ENCODE results near the gene LMNA.

The LMNA gene

DNA sequence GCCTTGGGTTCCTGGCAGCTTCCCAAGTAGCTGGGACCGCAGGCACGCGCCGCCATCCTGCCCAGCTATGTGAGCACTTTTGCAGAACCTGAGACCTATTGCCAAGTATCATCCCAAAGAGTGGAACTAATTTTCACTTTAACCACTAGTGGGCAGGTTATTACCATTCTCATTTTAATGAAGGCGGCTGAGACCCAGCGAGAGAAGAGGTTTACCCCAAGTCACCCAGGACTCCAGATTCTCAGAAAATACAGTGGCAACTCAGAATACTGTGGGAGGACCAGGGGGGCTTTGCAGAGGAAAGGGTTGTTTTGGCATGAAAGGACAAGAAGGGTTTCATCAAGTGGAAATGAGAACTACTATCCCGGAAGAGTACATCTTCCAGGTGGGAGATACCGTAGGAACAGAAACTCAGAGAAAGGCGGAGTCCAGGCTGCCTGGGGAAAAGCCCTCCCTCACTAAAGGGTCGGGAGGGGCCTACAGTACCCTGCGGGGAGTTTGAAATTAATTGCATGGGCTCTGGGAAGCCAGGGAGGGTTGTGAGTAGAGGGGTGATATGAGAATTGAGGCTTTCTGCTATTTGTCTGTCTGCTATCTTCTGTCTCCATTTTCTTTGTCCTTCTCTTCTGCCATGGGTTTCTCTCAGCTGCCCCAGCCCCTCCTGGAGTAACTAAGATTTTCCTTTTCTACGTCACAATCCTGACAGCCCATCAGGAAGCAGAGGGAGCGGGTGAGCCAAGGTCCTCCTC is 31.7 kb downstream of the LMNA start:
- DNase-seq = no peak

DNA sequence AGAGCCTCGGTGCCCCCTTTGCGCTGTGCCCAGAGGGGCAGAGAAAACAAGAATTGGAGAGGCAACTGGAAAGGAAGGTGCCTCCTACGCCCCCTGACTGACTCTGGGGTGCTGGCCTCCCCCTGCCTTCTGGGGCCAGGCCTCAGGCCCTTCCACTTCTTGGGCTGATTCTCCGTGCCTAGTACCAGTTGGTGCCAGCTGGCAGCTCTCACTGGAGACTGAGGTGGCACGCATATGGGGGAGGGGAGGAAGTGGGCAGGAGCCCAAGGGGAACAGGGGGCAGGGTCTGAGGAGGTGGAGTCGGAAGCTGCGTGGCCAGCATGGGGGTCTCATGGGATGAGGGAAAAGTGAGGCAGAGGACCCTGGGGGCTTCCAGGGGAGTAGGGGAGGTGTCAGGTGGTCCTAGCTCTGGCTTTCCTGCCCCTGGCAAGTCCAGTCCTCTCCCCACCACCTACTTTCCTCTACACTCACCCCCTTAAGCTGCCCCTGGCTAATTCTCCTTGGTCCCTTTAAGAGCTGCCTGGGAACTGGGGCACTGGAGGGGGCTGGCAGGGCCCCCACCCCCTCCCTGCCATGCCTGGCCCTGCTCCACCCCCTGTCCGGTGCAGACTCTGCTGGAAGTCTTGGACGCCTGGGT is 32.4 kb downstream of the LMNA start:
- no peak for DNase-seq

DNA sequence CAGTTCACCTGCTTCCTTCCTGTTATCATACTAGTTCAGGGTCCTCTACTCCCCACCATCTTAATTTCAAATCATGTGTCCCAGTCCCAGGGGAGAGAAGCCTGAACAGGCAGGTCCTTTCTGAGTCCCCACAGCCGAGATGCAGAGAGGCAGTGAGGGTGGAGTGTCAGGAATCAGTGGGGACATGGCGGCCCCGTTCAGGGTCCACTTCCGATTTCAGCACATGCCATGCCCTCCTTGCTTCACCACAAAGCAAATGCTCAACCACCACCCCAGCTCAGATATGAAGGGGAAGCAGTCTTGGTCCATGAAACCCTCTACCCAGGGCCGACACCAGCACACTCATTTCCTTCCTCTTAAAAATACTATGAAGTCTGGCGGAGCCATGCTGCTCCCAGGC is 33.7 kb downstream of the LMNA start:
- no peak for DNase-seq

DNA sequence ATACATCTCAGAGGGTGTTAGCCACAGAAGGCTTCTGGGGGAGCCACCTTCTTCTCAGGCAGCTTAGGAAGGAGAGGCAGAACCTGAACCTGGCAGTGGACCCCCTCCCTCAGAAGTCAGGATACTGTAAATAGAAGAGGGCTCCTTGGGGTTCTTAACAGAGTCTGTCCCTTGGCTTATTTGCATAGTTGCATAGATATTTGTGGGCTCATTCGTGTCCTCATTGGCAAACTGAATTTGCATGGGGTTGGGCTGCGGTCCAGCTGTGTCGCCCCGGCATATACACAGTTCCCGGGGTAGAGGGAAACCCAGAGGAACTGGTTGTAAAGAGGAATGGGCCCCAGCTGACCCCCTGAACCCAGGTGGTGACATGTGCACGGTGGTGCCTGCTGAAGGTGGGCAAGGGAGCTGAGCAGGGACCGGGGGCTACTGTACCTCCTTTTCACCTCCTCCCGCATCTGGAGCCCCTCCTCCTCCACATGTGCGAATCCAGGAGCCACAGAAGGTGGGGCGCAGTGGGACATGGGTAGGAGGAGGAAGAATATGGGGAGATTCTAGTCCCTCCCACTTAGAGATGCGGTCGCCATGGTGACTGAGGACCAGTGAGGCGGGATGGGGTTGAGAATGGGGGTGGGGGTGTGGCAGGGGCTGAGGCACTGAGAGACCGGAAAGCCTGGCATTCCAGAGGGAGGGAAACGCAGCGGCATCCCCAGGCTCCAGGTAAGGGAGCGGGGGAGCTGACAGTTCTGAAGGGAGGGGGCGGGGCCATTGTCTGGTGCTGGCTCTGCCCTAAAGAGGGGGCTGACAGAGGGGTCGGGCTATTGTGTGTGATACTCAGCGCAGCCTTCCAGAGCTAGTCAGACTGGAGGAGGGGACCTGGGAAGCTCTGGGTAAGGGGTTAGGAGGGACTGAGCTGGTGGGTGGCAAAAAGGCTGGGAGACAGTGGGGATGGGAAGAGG is 35.1 kb downstream of the LMNA start:
- DNase-seq = no peak

DNA sequence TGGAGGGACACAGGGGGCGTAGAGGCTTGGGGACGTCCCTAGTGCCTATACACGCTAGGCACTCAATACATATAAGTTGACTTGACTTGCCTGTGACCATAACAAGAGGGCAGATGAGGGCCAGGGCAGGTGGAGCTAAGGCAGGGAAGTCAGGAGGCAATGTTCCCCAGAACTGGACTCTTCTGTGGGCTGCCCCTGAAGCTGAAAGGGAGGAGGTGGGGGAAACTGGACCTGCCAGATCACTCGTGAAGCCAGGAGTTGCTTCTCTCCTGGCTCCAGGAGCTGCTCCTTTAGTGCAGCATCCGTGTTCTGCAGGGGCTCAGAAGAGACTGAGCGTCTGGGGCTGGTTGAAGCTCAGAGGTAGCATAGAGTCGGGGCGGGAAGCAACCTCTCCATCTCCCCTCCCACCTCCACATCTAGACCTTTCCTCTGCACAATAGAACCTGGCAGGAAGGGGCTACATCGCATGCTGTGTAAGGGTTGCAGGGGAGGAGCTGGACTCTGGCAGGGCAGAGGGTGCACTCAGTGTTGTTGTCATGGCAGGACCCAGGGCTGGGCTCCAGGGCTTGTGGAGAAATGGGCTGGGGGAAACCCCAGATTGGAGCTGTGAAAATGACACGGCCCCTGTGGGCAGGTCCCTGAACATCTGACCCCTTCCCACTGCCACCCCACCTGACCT is 36.0 kb downstream of the LMNA start:
- DNase-seq = no peak

DNA sequence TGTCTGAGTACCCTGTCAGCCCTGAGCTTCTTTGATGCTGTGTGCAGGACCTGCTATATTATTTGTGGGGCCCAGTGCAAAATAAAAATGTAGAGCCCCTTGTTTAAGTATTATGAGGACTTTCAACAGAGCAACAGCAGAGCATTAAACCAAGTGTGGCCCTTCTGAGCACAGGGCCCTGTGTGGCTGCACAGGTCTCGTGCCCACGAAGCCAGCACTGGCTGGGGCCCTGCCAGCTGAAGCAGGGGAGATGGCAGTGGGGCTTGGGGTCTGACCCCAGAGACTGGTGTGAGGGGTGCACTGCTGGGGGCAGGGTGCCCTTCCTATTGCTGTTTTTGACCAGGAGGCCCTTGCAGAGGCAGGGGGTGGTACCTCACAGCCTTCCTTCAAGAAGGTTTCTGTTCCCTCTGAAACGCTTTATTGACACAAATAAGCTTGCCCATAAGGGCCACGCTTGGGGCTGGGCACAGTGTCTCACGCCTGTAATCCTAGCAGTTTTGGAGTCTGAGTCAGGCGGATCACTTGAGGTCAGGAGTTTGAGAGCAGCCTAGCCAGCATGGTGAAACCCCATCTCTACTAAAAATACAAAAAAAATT is 36.7 kb downstream of the LMNA start:
- no peak for DNase-seq

DNA sequence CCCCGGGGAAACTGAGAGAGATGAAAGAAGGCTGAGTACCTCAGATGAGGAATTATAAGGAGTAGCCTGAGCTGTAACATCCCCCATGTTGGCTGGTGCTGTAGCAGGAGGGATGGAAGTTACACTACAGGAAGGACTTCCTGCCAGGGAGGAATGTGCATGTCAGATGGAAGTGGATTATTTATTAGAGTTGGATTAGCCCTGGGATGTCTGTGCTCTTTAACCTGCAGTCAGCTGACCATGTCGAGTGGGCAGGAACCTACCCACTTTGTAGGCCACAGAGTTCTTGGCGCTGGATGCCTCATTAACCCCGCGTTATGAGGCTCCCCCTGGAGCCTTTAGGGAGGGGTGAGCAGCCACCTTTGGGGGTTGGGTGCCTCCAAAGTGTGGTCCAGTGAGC is 38.1 kb downstream of the LMNA start:
- no peak for DNase-seq

DNA sequence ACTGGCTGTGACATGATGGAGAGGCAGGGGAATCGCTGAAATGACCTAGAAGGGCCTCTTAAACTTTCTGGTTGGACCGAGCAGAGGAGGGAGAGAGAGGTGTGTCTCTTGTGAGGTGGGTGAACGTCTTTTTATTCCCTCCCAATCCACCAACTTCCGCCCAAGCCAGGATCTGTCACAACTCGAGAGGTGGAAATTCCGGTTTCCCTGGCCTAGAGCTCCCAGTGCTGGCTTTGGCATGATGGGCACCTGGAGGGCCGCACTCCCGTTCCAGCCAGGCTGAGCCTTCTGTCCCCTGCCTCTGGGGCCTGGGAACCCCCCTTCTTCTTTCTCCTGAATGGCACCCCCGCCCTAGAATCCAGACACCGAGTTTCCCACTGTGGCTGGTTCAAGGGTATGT is 38.9 kb downstream of the LMNA start, which contains the start of gene SEMA4A:
TSS of gene SEMA4A (plus strand) at position 224 of the 400 bp plus-strand sequence. CDS start 994 bp downstream, outside the sequence.
- no peak for DNase-seq

DNA sequence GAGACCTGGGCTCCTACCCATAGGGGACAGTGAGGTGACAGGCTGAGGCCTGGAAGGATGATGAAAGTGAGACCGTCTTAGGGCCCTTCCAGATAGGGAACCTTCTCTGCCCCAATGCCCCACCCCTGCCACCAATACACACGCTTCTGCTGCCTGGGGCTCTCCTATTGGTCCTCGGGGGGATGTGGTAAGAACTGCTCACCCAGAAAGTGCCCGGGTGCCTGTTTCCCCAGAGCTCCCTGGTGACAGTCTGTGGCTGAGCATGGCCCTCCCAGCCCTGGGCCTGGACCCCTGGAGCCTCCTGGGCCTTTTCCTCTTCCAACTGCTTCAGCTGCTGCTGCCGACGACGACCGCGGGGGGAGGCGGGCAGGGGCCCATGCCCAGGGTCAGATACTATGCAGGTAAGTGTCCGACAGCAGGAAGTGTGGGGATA is 39.8 kb downstream of the LMNA start:
- DNase-seq = no peak

DNA sequence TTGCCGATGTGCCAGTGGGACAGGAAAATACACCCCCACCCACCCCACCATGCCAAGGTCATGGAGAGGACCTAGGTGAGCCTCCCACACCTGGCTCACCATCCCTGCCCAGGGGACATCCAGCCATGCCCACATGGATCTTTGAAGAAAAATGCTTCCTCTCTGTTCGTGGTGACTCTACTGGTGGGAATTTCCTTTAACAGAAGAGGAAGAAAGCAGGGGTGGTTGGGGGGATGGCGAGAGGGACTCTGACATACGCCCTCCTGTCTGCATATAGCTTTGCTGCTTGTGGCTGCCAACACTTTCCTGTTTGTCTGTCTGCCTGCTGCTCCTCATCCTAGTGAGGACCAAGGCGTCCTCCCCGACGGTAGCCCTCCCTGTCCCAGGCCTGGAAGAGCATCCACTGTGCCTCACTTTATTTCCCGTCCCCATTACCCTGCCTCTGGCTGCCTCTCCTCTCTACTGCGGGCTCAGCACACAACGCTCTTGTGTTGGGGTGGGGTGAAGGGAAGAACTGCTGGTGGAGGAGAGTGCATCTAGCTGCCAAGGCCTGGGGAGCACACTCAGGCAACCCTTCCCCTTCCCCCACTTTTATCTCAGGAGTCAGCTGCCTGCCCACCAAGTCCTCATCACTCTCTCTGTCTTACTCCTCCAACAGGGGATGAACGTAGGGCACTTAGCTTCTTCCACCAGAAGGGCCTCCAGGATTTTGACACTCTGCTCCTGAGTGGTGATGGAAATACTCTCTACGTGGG is 41.4 kb downstream of the LMNA start:
- no peak for DNase-seq

DNA sequence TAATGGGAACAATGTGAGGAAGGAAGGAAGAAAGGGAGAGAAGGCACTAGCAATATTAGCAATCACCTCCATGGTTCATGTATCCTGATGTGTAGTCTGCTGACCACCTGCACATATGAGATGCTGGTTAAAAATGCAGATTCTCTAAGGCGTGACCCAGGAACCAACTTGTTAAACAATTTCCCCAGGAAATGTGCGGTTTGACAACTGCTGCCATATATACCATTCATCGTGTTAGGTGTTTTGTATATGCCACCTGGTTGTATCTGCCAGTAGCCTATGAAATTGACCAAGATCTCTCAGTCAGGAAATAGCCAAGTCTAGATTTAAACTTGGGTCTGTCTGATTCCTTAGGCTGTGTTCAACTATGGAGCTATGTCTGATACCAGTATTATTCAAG is 43.0 kb downstream of the LMNA start:
- no peak for DNase-seq

DNA sequence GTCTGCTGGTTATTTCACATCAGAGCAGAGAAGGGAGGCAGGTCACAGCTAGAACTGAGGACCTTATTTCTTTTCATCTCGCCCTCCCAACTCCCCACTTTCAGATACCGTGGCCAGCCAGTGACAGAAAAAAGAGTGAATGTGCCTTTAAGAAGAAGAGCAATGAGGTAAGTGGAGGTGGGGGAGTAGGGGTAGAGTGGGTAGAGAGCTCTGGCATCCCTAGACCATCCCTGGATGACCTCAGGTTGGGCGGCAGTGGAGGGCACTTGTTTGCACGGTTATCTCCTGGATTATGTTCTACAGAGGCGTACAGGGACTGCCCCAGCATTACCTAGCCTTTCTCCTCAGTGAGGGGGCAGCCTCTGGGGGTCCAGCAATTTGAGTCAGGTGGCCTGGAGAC is 43.5 kb downstream of the LMNA start:
- DNase-seq = no peak

DNA sequence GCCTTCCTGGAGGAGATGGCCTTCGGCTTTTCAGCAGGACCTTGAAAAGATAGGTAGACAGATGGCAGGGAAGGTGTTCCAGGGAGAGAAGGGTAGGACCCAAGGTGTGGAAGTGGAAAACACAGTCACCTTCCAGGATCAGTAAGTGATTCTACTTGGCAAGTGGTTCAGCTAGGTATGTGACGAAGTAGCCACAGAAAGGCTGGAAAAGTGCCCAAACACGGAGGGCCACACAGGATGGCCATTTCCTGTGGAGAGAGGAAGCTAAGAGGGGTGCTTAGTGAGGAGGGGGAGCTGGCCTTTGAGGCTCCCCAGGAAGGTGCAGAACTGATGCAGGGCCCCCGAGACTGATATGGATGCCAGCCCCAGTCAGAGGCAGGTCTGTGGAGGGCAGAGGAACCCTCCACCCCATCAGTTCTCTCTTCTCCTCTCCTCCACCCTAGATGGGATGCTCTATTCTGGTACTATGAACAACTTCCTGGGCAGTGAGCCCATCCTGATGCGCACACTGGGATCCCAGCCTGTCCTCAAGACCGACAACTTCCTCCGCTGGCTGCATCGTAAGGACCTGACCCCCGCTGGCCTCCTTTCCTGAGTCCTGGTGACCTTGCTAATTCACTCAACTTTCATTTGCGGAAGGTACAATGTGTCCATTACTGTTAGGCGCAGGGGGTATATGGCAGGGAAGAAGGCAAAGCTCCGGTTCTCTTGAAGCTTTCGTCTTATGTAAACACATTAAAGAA is 45.7 kb downstream of the LMNA start:
- DNase-seq = no peak

DNA sequence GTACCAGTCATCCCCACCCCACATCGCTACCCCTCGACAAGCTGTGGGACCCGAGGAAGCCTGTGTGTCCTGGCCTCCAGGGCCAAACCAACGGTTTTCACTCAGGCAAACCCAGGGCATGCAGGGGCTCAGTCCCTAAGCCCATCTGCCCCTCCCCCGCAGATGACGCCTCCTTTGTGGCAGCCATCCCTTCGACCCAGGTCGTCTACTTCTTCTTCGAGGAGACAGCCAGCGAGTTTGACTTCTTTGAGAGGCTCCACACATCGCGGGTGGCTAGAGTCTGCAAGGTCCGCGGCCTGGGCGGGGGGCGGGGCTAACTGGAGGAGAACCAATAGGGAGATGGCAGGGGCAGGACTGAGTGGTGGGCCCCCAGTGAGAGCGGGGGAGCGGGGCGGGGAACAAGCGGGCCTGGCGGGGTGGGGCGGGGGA is 46.2 kb downstream of the LMNA start:
- DNase-seq = peak; percentile 59

DNA sequence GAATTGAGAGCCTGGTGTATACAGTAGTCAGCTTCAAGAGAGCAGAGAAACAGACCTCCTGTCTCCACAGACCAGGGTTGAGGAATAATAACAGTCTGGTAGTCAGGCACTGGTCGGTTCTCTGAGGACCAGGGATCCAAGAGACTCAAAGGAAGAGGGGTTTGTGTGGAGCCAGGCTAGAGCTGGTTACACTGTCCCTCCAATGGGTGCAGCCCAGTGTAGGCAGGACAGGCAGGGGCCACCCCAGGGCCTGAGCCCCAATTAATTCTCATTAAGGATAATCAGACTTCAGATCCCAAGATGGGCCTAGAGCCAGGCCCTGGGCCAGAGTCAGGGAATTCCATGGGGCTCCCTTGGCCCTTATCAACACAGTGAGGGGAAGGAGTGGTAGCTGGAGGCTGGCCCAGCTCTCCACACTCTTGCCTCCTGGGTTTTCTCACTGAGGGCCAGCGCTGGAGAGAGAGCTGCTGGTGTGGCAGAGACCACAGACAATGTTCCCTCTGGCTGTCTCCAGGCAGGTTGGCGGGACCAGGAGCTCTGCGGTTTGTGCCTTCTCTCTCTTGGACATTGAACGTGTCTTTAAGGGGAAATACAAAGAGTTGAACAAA is 48.0 kb downstream of the LMNA start:
- DNase-seq = no peak

DNA sequence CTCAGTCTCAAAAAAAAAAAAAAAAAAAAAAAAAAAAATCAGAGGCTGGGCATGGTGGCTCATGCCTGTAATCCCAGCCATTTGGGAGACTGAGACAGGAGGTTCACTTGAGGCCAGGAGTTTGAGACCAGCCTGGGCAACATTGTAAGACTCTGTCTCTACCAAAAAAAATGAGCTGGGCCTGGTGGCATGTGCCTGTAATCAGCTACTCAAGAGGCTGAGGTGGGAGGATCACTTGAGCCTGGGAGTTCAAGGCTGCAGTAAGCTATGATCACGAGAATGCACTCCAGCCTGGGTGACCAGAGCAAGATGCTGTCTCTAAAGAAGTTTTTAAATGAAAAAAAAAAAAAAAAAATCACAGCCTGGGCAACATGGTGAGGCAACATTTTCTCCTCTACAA is 49.2 kb downstream of the LMNA start:
- no peak for DNase-seq

DNA sequence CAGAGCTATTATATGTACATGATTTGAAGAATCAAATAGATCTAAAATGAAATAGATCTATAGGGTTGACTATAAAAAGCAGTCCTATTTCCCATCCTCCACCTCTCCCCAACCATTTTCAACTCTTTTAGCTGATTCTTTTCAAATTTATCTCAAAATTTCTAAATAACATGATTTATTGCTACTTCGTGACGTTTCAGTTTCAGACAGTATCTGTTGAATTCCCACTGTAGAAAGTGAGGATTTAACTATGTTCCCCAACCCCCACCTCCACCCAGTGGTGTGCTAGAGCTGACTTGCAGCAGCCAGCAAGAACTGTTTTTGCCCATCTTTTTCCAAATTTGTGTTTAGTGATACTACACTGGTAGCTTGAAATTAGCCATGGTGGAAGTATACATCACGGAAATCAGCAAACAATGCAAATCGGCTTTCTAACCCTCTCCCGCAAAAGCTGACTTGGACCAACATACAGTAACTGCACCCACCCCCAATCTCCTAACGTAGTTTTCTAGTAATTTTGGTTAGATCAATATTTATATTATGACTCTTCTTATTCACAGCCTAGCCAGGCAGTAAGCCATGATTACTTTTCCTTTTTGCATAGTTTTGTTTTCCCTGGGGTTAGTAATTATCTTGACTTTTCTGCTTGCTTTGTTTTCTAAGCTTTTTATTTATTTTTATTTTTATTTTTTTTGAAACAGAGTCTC is 49.8 kb downstream of the LMNA start:
- no peak for DNase-seq

DNA sequence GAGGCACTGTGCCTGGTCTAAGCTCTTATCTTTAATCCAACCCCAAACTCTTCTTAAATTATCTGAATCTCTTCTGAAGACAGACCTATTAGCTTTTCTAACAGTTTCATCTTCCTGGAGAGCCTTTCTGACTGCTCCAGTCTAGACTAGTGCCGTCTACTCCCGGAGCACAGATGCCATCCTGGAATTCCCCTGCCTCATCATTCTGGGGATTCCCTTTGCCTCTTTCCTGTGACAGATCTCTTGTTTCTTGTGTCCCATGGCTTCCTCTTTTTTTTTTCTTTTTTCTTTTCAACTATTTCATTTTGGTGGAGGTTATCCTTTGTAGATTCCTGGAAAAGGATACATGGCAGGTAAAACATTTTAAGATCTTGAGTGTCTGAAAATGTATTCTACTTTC is 50.6 kb downstream of the LMNA start:
- no peak for DNase-seq

DNA sequence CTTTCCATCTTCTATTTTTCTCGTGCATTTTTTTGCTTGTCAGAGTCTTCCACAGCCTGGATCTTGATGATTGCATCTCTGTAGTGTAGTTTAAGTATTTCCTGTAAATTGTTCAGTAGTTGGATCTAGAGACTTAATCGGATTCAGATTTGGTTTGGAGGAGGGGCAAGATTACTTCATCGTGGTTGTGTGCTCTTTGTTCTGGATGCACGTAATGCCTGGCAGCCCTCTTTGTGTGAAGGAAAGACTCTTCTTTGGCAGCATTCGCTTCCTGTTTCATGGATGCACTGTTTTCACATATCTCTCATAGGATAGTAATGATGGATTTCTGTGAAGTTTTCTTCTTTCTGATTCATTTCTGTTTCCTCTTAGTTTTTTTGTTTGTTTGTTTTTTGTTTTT is 53.0 kb downstream of the LMNA start:
- no peak for DNase-seq

Data from activated gamma-delta T cell treated with Interleukin-2 at 50 U/mL for 16 hours (primary cell).